Endometrial microvascular endothelial cells (primary cell): ENCODE data around the gene FBXW5. TPM values are rescaled to one million over a fixed set of nuclear protein-coding genes. Genes with fewer than 3 reads are reported as not detected.

Source experiments
- in situ Hi-C: cut with HindIII; loops from 2 replicates; pipeline ENCODE4 v1.10.0; 2017; ENCODE audit warnings: low sequenced_read_pairs, low pct_unique_long_range_greater_than_20kb; ENCODE audit errors: inconsistent ontology term
- total RNA-seq: library from RNA; depleted of rRNA; stranded (reverse); fragments of >200 nt; gene quantifications from one replicate; pipeline ENCODE4 v1.2.3, GENCODE V29; 2015; ENCODE audit errors: inconsistent ontology term

FBXW5 gene
- total RNA-seq, 1 donor from 2014 or later, result 212 TPM

DNA sequence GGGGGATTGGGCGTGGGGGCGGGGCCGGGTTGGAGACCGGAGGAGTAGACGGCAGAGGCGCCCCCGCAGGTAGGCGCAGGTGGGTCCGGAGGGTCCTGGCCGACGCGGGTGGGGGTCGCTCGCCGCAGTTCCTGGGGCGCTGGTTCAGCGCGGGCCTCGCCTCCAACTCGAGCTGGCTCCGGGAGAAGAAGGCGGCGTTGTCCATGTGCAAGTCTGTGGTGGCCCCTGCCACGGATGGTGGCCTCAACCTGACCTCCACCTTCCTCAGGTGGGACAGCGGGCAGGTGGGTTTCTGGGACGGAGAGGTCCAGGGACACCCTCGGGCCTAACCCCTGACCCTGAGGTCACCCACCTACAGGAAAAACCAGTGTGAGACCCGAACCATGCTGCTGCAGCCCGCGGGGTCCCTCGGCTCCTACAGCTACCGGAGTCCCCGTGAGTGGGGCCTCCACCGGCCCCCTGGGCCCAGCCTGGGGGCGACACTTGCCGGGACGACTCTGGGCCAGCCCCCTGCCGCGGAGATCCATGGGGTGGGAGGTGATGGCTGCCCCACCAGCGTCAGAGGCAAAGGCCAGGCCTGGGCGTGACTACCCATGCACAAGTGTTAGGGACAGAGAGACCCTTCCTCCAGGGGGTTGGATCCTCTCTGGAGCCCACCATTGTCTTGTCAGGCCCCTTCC, 34.5 kb upstream of the FBXW5 start:
- in situ Hi-C loops, result no loop called here

- in situ Hi-C loops, result no loop called here
Observed at GRCh38 chr9:136978073-136978864, 33.7 kb upstream of the FBXW5 start.

DNA sequence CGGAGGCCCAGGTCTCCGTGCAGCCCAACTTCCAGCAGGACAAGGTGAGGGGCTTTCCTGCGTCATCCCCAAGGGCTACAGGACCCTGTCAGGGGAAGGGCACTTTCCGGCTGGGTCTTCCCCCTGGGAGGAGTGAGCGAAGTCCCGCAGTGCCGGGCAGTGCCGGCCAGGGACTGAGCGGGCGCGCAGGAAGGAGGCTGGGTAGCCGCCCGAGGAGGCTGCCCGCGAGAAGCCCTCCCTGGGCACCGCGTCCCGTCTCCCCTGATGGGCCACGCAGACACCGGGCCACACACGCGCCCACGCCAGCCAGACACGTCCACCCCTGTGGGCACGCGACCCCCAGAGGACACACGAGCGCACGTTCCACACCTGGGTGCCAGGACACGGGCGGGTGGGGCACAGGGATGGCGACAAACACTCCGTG, 33.1 kb upstream of the FBXW5 start:
- in situ Hi-C loops, result no loop called here

DNA sequence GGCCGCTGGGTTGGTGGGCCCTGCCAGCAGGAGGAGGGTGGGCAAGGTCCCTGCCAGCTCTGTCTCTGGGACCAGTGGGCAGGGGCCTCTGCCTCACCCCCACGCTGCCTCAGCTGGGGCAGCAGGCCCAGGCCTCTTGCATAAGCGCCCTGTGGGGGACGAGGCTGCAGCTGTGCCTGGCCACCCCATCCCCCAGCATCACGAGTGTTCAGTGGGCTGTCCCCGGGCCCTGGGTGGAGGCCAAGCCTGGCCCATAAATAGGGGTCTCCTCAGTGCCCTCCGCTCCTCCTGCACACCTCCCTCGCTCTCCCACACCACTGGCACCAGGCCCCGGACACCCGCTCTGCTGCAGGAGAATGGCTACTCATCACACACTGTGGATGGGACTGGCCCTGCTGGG, 32.7 kb upstream of the FBXW5 start, which contains the start of gene PTGDS:
TSS of gene PTGDS (plus strand) at position 282 of the 400 bp plus-strand sequence. CDS start at position 357, 75 bp downstream.
- in situ Hi-C loops, result no loop called here

DNA sequence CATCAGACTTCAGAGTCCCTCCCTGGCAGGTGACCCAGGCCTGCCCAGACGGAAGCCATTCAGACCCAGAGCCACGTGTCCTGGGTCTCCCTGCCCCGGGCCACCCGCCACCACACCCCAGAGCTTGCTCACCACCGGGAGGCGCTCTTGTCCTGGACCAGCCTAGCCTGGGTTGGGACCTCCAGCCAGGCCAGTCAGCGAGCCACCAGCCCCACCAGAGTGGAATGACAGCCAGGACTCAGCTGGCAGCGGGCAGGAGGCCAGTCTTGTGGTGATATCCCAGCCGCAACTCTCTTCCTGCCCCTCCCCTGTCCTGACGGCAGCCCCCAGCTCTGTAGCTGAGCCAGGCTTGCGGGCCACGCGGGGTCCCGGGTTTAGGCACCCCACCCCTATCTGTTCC, 31.1 kb upstream of the FBXW5 start:
- in situ Hi-C loops, result no loop called here

GRCh38 chr9:136974817-136975535, 30.4 kb upstream of the FBXW5 start:
- in situ Hi-C loops, result no loop called here

GRCh38 chr9:136973618-136974617, 29.4 kb upstream of the FBXW5 start:
- in situ Hi-C loops, result no loop called here

DNA sequence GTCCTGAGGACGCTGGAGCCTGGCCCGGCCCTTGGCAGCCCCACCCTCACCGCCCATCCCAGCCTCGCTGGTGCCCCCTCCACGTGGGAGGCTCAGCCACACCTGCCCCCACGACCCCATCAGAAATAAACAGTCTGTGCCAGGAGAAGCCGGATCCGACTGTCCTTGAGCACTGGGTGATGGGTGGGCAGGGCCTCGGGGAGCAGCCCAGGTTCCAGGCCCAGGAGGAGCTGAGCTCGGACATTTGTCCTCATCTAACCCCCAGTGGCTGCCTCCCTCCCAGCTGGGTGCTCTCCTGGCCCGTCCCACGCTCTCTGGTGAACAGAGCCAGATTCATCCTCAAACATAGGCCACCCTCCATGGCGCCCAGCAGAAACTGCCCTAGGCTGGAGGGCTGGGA, 28.2 kb upstream of the FBXW5 start:
- in situ Hi-C loops, result no loop called here

GRCh38 chr9:136972335-136972734, 27.8 kb upstream of the FBXW5 start:
- in situ Hi-C loops, result no loop called here

GRCh38 chr9:136971746-136972145, 27.2 kb upstream of the FBXW5 start:
- in situ Hi-C loops, result no loop called here

- in situ Hi-C loops, result no loop called here
Observed at GRCh38 chr9:136970361-136970760, 25.8 kb upstream of the FBXW5 start.

DNA sequence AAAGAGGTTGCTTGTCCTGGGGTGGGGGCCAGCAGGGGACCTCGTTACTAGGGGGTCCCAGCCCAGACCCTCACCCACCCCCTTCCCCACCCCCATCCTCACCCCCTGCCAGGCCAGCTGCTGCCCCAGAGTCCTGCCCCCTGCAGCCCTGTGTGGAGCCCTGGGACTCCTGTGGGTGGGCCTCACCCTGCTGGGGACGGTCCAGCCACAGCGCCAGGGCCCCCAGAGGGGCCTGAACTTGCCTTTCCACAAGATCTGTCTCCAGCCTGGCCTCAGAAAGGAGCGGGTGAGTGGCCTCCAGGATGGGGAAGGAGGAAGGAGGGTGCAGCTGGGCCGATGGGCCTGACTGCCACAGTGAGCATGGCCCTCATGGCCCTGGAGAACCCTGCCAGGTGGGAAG, 25.2 kb upstream of the FBXW5 start:
- in situ Hi-C loops, result no loop called here

DNA sequence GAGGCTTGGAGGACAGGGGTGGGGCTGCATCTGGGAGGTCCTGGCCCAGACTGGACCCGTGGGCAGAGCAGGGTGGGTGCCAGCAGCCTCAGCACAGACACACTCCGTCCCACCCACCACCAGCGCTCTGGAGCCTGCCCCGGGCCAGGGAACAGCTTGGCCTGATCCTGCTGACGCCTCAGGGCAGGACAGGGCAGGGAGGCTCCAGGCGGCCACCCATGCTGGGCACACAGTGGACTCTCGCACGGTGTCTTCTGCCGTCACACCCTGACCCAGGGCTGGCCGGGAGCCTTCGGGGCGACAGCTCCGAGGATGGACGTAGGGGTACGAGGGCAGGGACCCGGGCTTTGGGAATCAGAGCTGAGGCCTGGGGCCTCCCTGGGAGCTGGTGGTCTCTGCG, 24.6 kb upstream of the FBXW5 start:
- in situ Hi-C loops, result no loop called here

- in situ Hi-C loops, result no loop called here
Observed at GRCh38 chr9:136968333-136969127, 24.0 kb upstream of the FBXW5 start.

DNA sequence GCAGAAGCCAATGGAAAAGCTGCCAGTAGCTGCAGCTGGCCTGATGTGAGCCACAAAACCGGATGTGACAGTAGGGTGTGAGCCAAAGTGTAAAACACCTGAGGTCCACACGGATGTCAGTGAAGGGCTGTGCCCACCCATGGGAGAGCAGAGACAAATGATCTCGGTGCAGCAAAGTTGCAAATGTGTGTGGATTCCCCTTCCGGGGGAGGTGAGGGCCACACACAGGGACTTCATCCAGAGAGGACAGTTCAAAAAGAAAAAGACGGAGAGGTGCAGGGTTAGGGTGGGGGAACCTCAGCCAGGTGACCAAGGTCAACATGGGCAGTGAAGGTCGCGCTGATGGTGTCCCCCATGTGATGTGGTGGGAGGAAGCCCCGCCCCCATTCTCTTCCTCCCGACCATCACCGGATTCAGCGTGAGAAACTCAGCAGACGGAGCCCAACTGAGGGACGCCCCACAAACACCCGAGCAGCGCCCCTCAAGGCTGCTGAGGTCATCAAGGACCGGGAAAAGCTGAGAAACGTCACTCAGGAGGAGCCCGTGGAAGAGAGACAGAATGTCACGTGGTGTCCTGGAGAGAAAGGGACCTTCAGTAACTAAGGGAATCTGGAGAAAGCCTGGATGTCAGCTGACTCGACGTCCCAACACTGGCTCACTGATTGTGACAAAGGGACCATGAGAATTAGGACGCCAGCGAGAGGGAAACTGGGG, 21.4 kb upstream of the FBXW5 start:
- in situ Hi-C loops, result no loop called here

GRCh38 chr9:136964833-136965422, 20.4 kb upstream of the FBXW5 start:
- in situ Hi-C loops, result no loop called here

DNA sequence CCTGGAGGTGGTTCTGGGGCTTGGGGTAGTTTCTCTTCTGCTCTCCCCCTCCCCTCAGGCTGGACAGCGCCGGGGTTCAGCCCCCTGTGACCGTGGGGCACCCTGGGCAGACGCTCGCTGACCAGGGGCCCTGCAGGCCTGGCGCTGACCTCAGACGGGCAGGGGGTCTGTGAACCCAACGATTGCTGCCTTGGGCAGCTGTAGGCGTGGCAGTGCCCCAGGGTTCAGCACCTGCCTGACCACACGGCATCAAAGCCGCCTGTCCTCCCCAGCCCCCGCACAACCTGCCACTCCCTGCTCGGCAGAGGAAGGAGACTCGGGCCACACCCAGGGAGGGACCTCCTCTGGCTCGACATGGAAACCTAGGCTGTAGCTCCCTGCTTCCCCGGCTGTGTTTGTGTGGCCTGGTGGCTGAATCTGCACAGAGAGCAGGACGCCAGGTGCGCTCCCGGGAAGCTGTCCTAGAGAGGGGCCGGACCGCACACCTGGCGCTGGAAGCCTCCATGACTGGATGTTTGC, 19.7 kb upstream of the FBXW5 start:
- in situ Hi-C loops, result no loop called here
